Measurements from ENCODE around the gene OR2T1.
"Not testable (repeated sequence)": the region's sequence is repeated elsewhere in the genome, so short reads cannot be mapped to it uniquely, and the experiment has no call there.

OR2T1 gene, protein sequence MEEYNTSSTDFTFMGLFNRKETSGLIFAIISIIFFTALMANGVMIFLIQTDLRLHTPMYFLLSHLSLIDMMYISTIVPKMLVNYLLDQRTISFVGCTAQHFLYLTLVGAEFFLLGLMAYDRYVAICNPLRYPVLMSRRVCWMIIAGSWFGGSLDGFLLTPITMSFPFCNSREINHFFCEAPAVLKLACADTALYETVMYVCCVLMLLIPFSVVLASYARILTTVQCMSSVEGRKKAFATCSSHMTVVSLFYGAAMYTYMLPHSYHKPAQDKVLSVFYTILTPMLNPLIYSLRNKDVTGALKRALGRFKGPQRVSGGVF

DNA sequence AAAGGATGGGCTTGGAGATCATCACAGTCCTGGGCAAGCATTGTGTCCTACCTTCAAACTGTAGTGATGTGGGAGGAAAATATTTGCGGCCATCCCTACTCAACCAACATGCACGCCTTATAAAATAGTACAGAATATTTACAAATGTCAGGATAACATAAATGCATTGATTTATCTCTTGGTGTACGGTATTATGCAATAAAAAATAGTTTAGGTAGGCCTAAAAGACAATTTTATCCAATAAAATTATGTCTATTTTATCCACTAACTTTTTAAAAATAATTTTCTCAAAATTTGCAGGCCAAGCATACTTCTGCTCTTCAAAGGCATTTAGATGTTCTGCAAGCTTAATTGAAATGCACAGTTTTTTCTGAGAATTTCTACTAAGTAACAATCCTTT, at the start of gene OR2T1:
Gene OR2T1 (plus strand): TSS at position 301 of the 400 bp plus-strand sequence. CDS start 3,100 bp downstream, outside the sequence.
- in situ Hi-C loops (cut with HindIII; ENCODE audit: low pct_ligation_motif_present, low pct_unique_long_range_greater_than_20kb, low sequenced_read_pairs) = no loop called here
- no peak for DNase-seq

DNA sequence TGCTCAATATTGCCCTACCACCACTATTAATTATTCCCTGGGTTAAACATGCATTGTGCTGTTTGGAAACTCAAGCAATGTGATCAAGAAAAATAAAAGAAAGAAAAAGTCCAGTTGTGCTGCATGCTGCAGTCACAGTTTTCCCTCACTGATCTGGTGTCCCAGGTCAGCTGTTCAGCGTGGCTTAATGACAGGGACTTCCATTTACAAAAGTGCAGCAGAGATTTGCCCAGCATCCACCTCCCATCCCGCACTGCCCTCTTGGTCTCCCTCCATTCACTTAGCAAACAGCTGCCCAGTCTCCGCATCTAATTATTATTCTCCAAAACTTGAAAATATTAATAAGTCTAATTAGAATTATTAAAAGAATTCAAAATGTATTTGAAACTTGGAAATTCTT, 43.4 kb upstream of the OR2T1 start:
- DNase-seq = no peak
- in situ Hi-C loops (cut with HindIII; ENCODE audit: low pct_ligation_motif_present, low pct_unique_long_range_greater_than_20kb, low sequenced_read_pairs) = no loop called here

DNA sequence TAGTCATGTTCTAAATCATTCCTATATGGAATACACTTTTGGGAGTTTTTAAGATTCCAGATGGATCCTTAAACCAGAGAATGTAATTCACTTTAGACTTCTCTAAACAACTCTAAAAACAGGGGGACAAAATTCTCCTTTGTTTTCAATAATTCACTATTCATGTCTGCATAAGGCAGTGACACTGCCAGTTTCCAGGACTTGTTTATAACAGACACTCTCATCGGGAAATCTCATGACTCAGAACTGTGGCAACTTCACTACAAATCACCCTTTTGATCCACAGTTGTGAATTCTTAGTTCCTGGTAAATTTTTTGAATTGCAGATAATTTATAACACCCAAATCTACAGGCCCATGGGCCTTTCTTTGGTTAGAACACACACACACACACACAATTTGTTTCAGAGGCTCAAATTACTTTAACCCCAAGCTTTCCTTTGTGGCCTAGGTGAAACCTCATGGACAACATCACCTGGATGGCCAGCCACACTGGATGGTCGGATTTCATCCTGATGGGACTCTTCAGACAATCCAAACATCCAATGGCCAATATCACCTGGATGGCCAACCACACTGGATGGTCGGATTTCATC, 41.6 kb upstream of the OR2T1 start, which contains the start of gene OR2T4:
Gene OR2T4 (plus strand): TSS at position 545 of the 595 bp plus-strand sequence. CDS start 0 bp downstream, at position 545.
- in situ Hi-C loops (cut with HindIII; ENCODE audit: low pct_ligation_motif_present, low pct_unique_long_range_greater_than_20kb, low sequenced_read_pairs) = no loop called here
- DNase-seq = no peak

DNA sequence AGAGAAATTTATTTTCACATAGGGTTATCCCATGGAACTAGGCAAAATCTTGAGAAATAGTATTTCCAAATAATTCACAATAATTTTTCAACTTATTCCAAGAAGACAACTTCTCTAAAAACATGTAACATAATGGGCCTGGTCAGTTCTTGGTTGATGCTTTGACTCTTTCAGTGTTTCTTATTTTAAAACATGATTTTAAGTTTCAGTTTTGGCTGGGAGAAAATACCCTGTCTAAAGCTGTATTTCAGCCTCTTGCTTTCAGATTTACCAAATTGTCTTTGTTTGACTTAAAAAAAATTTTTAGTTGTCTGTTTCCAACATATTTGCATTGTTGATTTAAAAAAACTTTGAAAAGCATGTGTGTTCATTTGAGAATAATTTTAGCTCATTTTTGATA, 36.2 kb upstream of the OR2T1 start:
- in situ Hi-C loops (cut with HindIII; ENCODE audit: low pct_ligation_motif_present, low pct_unique_long_range_greater_than_20kb, low sequenced_read_pairs) = no loop called here

DNA sequence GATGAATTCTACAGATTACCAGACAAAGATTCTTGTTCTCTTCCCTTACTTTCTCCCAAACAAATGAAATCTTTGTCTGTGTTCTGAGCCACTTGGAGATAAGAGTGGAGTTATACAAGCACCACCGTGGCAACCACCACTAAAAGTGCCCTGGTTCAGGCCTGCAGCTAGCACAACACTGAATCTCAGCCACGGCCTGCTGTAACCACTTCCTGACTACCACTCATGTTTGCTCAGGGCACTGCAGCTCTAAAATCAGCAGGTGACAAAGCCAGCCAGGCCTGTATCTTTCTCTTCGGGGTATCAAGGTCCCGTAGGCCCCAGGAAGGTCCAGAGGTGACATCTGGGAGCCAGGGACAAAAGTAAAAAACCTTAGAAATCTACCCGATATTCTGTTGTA, 30.5 kb upstream of the OR2T1 start:
- no peak for DNase-seq
- in situ Hi-C loops (cut with HindIII; ENCODE audit: low pct_ligation_motif_present, low pct_unique_long_range_greater_than_20kb, low sequenced_read_pairs) = no loop called here

More for the DNA sequence above, 36.2 kb upstream of the OR2T1 start:
- DNase-seq = no peak

DNA sequence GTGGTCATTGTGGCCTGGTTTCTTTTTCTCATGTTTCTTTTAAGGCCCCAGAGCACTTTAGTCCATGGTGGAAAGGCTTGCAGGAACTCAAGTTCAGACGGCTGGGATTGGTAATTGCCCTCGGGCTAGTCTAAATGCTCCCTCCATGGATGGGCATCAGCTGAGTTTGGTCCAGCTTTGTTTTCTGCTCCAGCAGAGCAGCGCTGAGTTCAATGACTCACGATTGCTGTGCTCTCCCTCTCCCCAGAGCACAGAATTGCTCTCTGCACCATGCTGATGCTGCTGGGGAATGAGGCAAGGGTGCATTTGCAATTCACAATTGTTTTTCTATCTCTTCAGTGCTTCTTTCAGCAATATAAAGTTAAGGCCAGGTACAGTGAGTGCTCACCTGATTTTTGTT, 29.1 kb upstream of the OR2T1 start:
- DNase-seq = no peak
- in situ Hi-C loops (cut with HindIII; ENCODE audit: low pct_ligation_motif_present, low pct_unique_long_range_greater_than_20kb, low sequenced_read_pairs) = no loop called here

DNA sequence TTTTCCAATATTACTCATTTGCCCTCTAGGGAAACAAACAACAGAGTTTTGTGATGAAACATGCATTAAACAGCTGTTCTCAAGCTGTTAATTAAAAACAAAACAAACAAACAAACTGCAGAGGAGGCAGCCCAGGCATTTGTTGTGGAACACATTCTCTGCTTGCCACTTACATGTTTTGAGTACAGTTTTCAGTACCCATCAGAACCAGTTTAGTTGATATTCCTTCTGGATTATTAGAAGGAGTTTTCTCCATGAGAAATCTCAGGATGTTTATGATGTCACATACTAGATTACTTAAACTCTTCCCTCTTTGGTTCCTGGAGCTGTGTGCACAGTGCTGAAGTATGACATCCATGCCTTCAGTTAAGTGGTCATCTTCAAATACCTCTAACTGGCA, 27.4 kb upstream of the OR2T1 start, which contains the start of gene OR2T6:
Gene OR2T6 (plus strand): TSS at position 301 of the 400 bp plus-strand sequence. CDS start 11,863 bp downstream, outside the sequence.
- in situ Hi-C loops (cut with HindIII; ENCODE audit: low pct_ligation_motif_present, low pct_unique_long_range_greater_than_20kb, low sequenced_read_pairs) = no loop called here
- no peak for DNase-seq

DNA sequence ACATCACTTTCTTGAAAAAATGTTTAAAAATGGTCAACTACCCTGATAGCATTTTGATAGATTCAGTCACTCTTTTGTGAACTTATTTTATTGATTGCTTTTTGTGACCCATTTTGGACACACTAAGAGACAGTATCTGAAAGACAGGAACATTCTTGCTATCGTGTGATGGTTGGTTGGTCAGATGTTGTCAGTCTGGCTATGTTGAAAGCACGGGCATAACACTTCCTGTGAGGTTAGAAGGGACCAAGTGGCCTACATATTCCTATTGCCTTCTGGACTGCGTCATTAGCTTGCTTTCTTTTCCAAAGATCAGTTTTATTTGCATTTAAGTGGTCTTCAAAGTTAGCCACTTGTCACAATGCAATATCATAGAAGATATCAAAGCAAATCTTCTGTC, 25.9 kb upstream of the OR2T1 start:
- DNase-seq = no peak
- in situ Hi-C loops (cut with HindIII; ENCODE audit: low pct_ligation_motif_present, low pct_unique_long_range_greater_than_20kb, low sequenced_read_pairs) = no loop called here

DNA sequence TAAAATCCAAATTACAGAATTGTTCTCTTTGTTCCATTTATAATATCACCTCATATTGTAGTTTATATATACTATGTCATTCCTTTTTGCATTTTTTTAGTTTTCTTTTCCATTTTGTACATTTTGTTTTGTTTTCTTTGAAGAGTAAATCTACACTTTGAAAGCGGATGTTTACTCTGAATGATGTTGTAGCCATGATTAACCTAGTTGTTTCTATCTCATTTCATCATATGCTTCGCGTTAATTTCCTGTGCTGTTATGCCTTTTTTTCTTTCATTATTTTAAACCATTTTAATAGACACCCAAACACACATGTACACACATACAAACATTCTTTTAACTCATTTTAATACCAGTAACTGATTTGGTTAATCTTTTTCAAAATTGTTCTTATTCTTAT, 22.0 kb upstream of the OR2T1 start:
- DNase-seq = no peak
- in situ Hi-C loops (cut with HindIII; ENCODE audit: low pct_ligation_motif_present, low pct_unique_long_range_greater_than_20kb, low sequenced_read_pairs) = no loop called here

DNA sequence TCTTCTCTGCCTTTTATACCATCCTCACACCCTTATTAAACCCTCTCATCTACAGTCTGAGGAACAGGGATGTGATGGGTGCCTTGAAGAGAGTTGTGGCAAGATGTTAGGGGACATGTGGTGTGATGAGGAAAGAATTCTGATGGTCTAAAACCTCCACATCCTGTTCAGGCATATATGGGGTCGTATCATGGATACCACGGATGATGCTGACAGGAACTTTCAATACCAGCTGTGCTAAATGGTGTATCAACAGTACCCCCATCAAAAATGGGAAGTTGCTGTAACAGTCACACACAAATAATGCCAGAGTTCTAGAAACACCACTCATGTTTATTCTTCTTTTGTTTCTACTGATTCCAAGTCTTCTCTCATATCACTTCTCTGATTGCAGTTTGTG, 14.4 kb upstream of the OR2T1 start:
- in situ Hi-C loops (cut with HindIII; ENCODE audit: low pct_ligation_motif_present, low pct_unique_long_range_greater_than_20kb, low sequenced_read_pairs) = no loop called here

DNA sequence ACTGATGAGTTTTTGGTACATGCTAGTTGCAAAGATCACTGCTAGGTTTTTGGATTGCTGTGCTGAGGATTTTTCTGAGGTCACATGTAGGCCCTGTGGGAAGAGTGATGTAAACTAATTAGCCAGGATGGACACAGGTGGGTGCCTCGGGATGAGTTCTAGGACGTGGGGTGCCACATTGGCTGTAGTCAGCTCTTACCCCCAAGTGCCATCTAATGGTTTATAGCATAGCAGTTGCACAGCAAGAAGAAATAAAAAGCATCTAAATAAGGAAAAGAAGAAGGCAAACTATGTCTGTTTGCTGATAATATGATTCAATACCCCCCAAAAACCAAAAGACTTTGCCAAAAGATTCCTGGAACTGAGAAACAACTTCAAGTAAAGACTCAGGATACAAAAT, 9.8 kb upstream of the OR2T1 start:
- in situ Hi-C loops (cut with HindIII; ENCODE audit: low pct_ligation_motif_present, low pct_unique_long_range_greater_than_20kb, low sequenced_read_pairs) = no loop called here
- DNase-seq = no peak

More for the DNA sequence above, 14.4 kb upstream of the OR2T1 start:
- no peak for DNase-seq

DNA sequence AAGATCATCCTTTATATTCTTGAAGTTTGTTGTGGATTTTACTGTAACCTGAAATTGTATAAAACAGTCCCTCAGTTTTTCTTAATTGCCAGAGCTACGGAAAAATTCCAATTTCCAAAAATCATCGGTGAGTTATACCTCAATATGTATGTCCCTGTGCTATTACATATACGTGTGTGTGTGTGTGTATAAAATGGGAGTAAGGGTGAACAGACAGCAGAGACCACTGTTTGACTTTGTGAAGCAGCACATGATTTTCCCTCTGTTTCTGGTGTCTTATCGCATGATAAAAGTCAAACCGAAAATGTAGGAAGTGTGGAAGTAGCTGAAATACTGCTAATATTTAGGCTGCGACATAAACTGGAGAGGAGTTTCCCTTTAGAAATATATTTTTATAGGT, 1.2 kb downstream of the OR2T1 start:
- DNase-seq = peak; percentile 5
- in situ Hi-C loops (cut with HindIII; ENCODE audit: low pct_ligation_motif_present, low pct_unique_long_range_greater_than_20kb, low sequenced_read_pairs) = no loop called here

DNA sequence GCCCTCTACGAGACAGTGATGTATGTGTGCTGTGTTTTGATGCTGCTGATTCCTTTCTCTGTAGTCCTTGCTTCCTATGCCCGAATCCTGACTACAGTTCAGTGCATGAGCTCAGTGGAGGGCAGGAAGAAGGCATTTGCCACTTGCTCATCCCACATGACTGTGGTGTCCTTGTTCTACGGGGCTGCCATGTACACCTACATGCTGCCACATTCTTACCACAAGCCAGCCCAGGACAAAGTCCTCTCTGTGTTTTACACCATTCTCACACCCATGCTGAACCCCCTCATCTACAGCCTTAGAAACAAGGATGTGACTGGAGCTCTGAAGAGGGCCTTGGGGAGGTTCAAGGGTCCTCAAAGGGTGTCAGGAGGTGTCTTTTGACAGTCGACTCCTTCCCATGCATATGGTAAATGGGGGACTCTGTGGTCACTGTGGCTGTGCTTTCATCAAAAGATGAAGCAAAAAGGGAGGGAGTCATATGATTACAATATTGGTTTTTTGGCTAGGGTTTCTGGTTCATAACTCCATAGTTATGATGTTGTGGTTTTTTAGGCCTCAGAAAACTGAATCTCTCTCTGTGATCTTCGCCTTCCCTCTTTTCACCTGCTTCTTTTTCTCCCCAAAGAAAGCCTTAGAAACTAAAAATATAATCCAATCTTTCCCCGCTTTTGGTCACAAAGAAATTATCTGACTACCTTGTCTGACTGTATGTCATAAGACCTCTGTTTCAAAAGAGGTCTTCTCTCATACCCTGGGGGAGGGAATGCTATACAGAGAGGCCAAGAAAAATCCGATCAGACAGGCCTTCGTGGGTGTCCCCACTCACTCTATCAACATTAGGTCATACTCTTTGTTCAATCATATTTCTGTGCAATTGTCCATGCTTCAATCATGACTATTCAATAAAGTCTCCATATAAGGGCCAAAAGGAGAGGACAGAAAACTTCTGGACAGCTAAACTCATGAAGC, 4.2 kb downstream of the OR2T1 start:
- in situ Hi-C loops (cut with HindIII; ENCODE audit: low pct_ligation_motif_present, low pct_unique_long_range_greater_than_20kb, low sequenced_read_pairs) = no loop called here
- no peak for DNase-seq

DNA sequence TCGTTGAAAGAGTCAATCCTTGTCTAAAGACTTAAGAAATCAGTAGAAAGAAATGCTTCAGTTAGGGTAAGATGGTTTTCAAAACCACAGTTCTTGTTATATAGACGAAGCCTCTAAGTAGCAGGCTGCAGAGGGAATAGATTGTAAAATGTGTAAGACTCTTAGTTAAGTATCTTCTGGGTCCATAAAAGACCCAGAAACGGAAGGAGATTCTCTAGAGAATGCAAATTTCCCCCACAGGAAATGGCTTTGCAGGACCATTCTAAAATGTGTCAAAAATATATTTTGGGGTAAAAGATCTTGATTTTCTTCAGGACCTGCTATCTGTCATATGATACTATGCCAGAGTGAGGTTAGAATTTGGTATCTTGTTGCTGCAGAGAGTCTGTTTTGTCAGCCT, 13.4 kb downstream of the OR2T1 start:
- in situ Hi-C loops (cut with HindIII; ENCODE audit: low pct_ligation_motif_present, low pct_unique_long_range_greater_than_20kb, low sequenced_read_pairs) = no loop called here
- DNase-seq = no peak

DNA sequence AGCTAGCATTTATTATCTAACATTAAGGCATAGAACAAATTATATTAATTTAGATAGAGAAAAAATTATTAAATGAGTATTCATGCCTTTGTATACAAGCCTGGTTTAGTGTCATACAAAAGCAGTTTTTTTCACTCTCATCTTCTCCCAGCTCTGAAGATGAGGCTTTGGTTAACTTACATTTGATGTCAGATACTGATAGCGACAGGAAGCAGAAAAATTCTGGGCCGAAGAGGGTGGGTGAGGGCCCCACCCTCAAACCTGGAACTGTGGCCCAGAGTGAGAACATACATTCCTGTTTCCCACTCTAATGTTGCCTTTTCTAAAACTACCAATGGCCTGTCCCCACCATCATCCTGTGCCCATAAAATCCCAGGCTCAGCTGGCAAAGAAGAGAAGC, 15.0 kb downstream of the OR2T1 start:
- in situ Hi-C loops (cut with HindIII; ENCODE audit: low pct_ligation_motif_present, low pct_unique_long_range_greater_than_20kb, low sequenced_read_pairs) = no loop called here
- DNase-seq = no peak

DNA sequence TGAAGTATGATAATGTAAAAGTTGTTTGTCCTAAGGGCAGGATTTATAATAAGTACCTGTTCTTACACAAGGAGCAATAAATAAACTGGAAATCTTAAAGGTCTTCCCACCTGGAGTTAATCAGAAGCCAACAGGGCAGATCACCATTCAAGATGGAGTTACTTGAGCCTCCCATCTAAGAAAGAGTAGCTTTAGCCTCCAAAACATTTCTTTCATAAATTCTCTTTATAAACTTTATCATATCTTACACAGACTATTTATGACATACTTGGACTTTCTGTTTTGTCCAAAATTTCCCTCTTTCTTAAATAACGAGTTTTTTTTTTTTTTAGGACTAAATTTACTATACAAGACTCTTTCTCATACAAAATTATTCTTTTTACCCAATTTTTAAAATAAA, 18.5 kb downstream of the OR2T1 start:
- no peak for DNase-seq
- in situ Hi-C loops (cut with HindIII; ENCODE audit: low pct_ligation_motif_present, low pct_unique_long_range_greater_than_20kb, low sequenced_read_pairs) = no loop called here

DNA sequence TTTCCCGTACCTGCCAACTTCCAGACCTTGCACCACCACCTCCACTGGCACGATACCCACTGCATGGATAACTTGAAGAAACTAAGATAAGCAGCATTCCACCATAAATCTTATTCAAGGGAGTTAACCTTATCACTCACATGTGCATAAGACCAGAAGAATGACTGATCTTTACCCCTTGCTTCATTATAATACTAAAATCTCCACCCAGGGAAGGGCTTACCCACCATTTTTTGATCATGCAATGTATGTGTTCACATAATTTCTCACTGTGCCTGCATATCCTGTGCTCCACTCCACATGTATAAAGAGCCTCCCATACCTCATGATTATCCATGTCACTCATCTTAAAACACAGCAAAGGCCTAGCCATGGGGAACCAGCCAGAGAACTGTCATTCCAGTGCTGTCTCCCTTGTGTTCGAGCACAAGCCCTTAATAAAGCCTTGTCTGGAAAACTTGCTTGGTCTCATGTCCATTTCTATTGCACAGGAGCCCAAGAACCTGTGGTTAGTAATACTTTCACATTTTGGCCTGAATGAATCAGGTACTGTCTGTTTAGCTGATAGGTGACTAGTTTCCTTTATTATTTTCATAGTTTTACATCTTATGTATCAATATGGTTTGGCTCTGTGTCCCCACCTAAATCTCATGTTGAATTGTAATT, 24.8 kb downstream of the OR2T1 start:
- in situ Hi-C loops (cut with HindIII; ENCODE audit: low pct_ligation_motif_present, low pct_unique_long_range_greater_than_20kb, low sequenced_read_pairs); DNase-seq: not testable (repeated sequence)

DNA sequence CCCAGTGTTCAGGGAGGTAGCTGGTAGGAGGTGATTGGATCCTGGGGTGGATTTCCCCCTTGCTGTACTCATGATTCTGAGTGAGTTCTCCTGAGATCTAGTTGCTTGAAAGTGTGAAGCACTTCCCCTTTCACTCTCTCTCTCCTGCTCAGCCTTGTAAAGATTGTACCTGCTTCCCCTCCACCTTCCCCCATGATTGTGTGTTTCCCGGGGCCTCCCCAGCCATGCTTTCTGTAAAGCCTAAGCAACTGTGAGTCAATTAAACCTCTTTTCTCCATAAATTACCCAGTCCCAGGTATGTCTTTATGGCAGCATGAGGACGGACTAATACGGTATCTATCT, 25.3 kb downstream of the OR2T1 start:
- DNase-seq; in situ Hi-C loops (cut with HindIII; ENCODE audit: low pct_ligation_motif_present, low pct_unique_long_range_greater_than_20kb, low sequenced_read_pairs): not testable (repeated sequence)

DNA sequence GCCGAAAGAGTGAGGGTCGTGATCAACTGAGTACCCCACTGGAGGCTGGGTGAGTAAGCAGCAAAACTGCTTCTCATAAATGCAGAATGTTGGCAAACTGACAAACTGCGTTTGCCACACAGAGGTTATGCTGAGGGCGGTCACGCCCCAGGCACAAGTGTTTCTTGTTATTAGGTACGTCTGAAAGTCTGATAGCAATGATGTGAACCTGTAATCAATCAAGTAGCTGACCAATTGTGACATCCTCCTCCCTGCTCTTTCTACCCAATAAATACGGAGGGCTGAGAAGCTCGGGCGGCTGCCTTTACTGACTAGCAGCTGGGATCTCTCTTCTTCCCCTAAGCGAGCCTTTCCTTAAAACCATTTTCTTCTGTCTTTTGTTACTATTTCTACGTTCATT, 28.8 kb downstream of the OR2T1 start:
- DNase-seq; in situ Hi-C loops (cut with HindIII; ENCODE audit: low pct_ligation_motif_present, low pct_unique_long_range_greater_than_20kb, low sequenced_read_pairs): not testable (repeated sequence)
